ENCODE data around the gene VMP1.
"Not testable (repeated sequence)": the region's sequence is repeated elsewhere in the genome, so short reads cannot be mapped to it uniquely, and the experiment has no call there.

Gene VMP1

GRCh38 chr17:59783221-59784047, 76.0 kb downstream of the VMP1 start:
- DNase-seq, result peak; percentile 67

- no peak for DNase-seq
Observed at GRCh38 chr17:59785091-59785799, 77.8 kb downstream of the VMP1 start.

GRCh38 chr17:59786213-59786535, 78.7 kb downstream of the VMP1 start:
- DNase-seq, result no peak

DNA sequence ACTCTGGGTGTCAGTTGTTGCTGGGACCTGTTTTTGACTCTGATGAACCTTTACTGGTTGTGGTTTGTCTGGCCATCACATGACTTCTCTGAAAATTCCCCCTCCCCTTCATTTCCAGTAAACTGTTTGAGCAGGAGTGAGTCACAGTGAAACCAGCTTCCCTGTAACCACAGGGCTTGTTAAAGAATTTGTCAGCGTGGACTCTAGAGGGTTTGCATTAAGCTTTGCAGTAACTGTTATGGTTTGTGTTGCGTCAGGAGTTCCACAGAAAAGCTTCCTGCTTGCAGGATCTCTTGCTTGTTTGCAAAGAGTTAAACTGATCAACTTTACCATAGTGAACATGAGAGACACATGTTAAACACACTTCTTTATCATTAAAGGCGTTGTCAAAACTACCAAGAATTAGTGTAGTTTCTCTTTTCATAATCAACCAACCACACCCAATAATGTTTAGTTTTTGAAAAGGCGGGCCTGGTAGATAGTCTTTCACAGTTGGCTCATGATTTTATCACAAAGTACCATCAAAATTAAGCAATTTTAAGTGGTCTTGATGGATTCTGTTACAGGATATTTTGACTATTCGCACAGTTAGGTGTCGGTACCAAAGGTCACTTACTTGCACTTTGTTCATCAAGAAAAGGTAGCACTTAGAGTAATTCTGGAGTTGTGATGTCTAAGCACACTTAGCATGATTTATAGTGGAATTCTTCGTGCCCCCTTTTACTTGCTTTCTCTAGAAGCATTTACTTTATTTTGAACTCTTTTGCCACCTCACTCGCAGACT, 79.3 kb downstream of the VMP1 start:
- DNase-seq, result peak; percentile 82

DNA sequence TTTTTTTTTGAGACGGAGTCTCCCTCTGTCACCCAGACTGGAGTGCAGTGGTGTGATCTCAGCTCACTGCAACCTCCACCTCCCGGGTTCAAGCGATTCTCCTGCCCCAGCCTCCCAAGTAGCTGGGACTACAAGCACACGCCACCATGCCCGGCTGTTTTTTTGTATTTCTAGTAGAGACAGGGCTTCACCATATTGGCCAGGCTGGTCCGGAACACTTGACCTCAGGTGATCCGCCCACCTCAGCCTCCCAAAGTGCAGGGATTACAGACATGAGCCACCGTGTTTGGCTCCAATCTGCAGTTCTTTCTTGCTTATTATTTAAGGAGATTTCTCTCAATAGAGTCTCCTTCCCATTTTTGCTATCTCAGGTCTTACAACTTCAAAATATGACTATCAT, 82.4 kb downstream of the VMP1 start:
- DNase-seq, result not testable (repeated sequence)

GRCh38 chr17:59790418-59790817, 83.0 kb downstream of the VMP1 start:
- not testable (repeated sequence) for DNase-seq

GRCh38 chr17:59790910-59791309, 83.5 kb downstream of the VMP1 start:
- DNase-seq, result no peak

- DNase-seq, result no peak
Observed at GRCh38 chr17:59791603-59792457, 84.4 kb downstream of the VMP1 start.

GRCh38 chr17:59792458-59792823, 85.0 kb downstream of the VMP1 start:
- DNase-seq, result not testable (repeated sequence)

DNA sequence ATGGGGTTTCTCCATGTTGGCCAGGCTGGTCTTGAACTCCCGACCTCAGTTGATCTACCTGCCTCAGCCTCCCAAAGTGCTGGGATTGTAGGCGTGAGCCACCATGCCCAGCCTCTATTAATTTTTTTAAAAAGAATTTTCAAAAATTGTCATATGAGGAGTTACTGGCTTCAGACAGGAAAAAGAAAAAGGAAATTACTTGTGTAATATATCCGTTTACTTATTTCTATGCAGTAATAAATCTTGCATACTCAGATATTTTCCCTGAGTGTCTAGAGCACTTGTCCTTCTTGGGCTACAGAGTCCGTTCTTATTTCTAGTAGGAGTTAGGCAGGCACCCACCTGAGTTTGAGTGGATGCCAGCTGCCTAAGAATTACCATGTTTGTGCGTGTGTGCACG, 85.8 kb downstream of the VMP1 start:
- no peak for DNase-seq

- no peak for DNase-seq
Observed at GRCh38 chr17:59796138-59796537, 88.7 kb downstream of the VMP1 start.

DNA sequence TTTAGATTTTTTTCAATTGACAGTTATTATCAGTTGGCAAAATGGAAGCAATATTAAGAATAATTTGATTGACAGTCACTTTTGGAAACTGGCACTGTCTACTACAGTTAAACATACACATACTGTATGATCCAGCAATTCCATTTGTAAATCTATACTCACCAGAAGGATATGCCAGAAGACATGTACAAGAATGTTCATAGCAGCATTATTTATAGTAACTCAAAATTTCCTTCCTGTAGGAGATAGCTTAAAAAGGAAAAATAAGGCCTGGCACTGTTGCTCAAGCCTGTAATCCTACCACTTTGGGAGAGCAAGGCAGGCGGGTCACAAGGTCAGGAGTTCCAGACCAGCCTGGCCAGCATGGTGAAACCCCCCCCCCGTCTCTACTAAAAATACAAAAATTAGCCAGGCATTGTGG, 89.3 kb downstream of the VMP1 start:
- no peak for DNase-seq

- DNase-seq, result no peak
Observed at GRCh38 chr17:59798111-59798510, 90.7 kb downstream of the VMP1 start.

DNA sequence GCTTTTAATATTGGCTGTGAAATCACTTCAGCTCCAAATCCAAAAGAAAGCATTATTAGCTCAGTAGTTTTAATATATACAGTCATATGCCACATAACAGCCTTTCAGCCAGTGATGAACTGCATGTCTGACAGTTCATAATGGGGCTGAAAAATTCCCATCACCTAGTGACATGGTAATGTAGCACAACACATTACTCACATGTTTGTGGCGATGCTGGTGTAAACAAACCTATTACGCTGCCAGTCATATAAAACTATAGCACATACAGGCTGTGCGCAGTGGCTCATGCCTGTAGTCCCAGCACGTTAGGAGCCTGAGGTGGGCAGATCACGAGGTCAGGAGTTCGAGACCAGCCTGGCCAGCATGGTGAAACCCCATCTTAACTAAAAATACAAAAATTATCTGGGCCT, 93.1 kb downstream of the VMP1 start:
- DNase-seq, result no peak

- no peak for DNase-seq
Observed at GRCh38 chr17:59802160-59802559, 94.7 kb downstream of the VMP1 start.

- peak; percentile 41 for DNase-seq
Observed at GRCh38 chr17:59804901-59805465, 97.5 kb downstream of the VMP1 start.

- not testable (repeated sequence) for DNase-seq
Observed at GRCh38 chr17:59806322-59806721, 98.9 kb downstream of the VMP1 start.

DNA sequence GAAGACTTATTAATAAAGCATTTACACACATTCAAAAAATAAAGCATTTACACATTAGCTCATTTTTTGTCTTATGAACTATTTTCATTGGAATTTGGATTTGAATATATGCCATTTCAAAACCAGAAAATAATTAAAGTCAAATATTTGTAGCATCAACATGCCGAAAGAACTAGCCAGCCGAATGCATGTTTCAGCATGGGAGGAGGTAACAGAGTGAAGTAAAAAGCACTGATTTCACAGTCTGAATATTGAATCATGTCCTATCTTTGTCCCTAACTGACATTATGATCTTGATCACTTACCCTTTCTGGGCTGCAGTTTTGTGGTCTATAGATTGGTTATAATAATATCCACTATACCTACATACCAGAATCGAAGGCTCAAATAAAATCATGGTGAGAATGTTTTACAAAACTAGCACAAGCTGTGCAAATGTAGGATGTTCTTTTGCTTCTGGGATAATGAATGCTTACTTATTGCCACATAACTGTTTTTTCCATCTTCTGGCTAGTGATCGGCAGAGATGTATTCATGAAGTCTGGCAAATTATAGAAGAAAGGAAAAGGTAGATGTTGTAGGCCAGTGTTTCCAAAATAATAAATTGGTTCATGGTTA, 100.5 kb downstream of the VMP1 start:
- no peak for DNase-seq

DNA sequence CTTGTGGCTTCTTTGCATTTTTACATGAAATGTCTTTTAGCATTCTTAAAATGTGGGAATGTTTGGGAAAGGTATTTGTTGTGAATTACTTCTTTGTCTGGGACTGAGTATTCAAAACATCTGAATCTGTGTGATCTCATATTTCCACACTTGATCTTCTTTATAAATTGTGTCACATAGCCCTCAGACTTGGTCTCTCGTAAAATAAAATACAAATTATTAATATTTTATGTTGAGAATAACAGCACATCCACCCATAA, 103.4 kb downstream of the VMP1 start:
- no peak for DNase-seq

- peak; percentile 32 for DNase-seq
Observed at GRCh38 chr17:59811209-59811608, 103.8 kb downstream of the VMP1 start.

DNA sequence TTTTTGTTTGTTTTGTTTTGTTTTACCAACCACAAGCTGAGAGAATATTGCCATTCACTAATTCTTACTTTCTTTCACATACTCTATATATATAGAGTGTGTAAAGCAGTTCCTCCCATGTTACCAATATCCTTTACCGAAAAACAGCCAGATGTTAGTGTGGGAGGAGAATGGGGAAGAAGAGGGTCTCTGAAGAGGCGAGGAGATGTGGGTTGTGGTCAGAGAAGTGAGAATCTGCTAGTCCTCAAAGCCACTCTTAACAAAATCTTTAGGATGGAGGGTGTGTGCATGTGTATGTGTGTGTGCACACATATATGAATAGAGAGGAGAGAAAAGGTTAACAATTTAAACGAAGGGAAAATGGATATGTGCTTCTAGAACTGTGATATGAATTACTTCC, 104.7 kb downstream of the VMP1 start:
- no peak for DNase-seq

- DNase-seq, result no peak
Observed at GRCh38 chr17:59814276-59814675, 106.8 kb downstream of the VMP1 start.

Data from NCI-H69 (cell line).